Fibroblast of lung (primary cell): ENCODE data around the gene INSYN1. TPM values are rescaled to one million over a fixed set of nuclear protein-coding genes. Genes with fewer than 3 reads are reported as not detected.

Source experiments
- DNase-seq, 2 donors: peaks; one replicate each; pipeline versions ENCODE4 v3.0.0 to v3.0.0-alpha.2; 2010; ENCODE audit warnings: low read depth in 2 of 2
- H2AFZ ChIP-seq: 2 replicates; pipeline ENCODE4 v1.5.1; 2012; ENCODE audit warnings: low read length, control low read depth, inconsistent platforms
- H3K27ac ChIP-seq: 2 replicates; pipeline ENCODE4 v1.5.1; 2011; ENCODE audit warnings: low read length, control low read depth; ENCODE audit not compliant: insufficient read depth
- H3K27me3 ChIP-seq: 2 replicates; pipeline ENCODE4 v1.5.1; 2011; ENCODE audit warnings: mild to moderate bottlenecking, low read length; ENCODE audit not compliant: control insufficient read depth, insufficient read depth
- H3K36me3 ChIP-seq: 2 replicates; pipeline ENCODE4 v1.5.1; 2011; ENCODE audit warnings: low read length; ENCODE audit not compliant: control insufficient read depth, insufficient read depth
- H3K4me1 ChIP-seq: 2 replicates; pipeline ENCODE4 v1.5.1; 2011; ENCODE audit warnings: low read length; ENCODE audit not compliant: control insufficient read depth, insufficient read depth; ENCODE audit errors: extremely low read depth
- H3K4me2 ChIP-seq: 2 replicates; pipeline ENCODE4 v1.5.1; 2011; ENCODE audit warnings: low read length, control low read depth; ENCODE audit not compliant: insufficient read depth; ENCODE audit errors: extremely low read depth
- H3K4me3 ChIP-seq, 4 experiments: fragments of 200-600 bp in 1 of 4; sonication (generic) in 1 of 4; replicated peaks in 1 of 4; 2 replicates each; pipeline ENCODE4 v1.5.1; 2011 to 2016; ENCODE audit warnings: low read length in 4 of 4, low read depth in 3 of 4, mild to moderate bottlenecking in 3 of 4, control low read depth in 2 of 4, inconsistent platforms in 1 of 4, mixed read lengths in 1 of 4; ENCODE audit not compliant: insufficient read depth in 1 of 4; ENCODE audit errors: control extremely low read depth in 1 of 4
- H3K79me2 ChIP-seq: 2 replicates; pipeline ENCODE4 v1.5.1; 2012; ENCODE audit warnings: mild to moderate bottlenecking, low read length, inconsistent platforms; ENCODE audit not compliant: control insufficient read depth, insufficient read depth
- H3K9ac ChIP-seq: 2 replicates; pipeline ENCODE4 v1.5.1; 2011; ENCODE audit warnings: mild to moderate bottlenecking, low read length, control low read depth; ENCODE audit not compliant: insufficient read depth
- H3K9me3 ChIP-seq: 2 replicates; pipeline ENCODE4 v1.5.1; 2012; ENCODE audit warnings: low read depth, low read length; ENCODE audit not compliant: control insufficient read depth, insufficient read depth
- H4K20me1 ChIP-seq: 2 replicates; pipeline ENCODE4 v1.5.1; 2011; ENCODE audit warnings: low read length; ENCODE audit not compliant: control insufficient read depth, insufficient read depth; ENCODE audit errors: extremely low read depth
- EZH2 ChIP-seq: IDR thresholded peaks from 2 replicates; pipeline ENCODE4 v1.5.1; 2012; ENCODE audit warnings: low read length, control low read depth, mild to moderate bottlenecking; ENCODE audit errors: missing control alignments
- polyA plus RNA-seq, 2 donors: library from polyadenylated mRNA; depleted of rRNA in 1 of 2; stranded (reverse) in 1 of 2; unstranded in 1 of 2; fragments of >200 nt; gene quantifications; 2 replicates each; pipeline ENCODE4 v1.2.1, GENCODE V29; 2011 to 2012; ENCODE audit warnings: missing spikeins in 1 of 2
- total RNA-seq: library from RNA; depleted of rRNA; stranded (reverse); fragments of >200 nt; gene quantifications from 2 replicates; pipeline ENCODE4 v1.2.1, GENCODE V29; 2014
- TF ChIP-seq, protein P1 (sequence below), 2 donors: IDR thresholded peaks in 1 of 2; conservative IDR thresholded peaks in 1 of 2; 1 replicate in 1 of 2; 2 replicates in 1 of 2; pipeline ENCODE4 v1.5.1; 2011 to 2012; ENCODE audit warnings: low read length in 2 of 2, control low read depth in 1 of 2, inconsistent platforms in 1 of 2, low read depth in 1 of 2, mild to moderate bottlenecking in 1 of 2

Gene INSYN1
- total and polyA plus RNA-seq, 2 donors (not counting 1 experiment from before 2014, with no cell fraction given) = 0.51 to 1.2 TPM

GRCh38 chr15:73756390-73756789 is 3.2 kb upstream of the INSYN1 start:
- Histone ChIP-seq H3K4me2 (no peak overlapping the region), H3K27ac (no peak overlapping the region), H3K9ac (no peak overlapping the region), H3K9me3 (no peaks in the 10 kb centered on the region), H3K4me3 (no peak overlapping the region), H3K36me3 (no peaks in the 10 kb centered on the region), H3K27me3 (peaks cover 28% of the 10 kb centered on the region), H4K20me1 (no peaks in the 10 kb centered on the region), H3K4me1 (no peaks in the 10 kb centered on the region), H3K79me2 (no peaks in the 10 kb centered on the region), H2AFZ (no peak overlapping the region)
- no peak for TF ChIP-seq EZH2
- TF ChIP-seq, protein P1, sequence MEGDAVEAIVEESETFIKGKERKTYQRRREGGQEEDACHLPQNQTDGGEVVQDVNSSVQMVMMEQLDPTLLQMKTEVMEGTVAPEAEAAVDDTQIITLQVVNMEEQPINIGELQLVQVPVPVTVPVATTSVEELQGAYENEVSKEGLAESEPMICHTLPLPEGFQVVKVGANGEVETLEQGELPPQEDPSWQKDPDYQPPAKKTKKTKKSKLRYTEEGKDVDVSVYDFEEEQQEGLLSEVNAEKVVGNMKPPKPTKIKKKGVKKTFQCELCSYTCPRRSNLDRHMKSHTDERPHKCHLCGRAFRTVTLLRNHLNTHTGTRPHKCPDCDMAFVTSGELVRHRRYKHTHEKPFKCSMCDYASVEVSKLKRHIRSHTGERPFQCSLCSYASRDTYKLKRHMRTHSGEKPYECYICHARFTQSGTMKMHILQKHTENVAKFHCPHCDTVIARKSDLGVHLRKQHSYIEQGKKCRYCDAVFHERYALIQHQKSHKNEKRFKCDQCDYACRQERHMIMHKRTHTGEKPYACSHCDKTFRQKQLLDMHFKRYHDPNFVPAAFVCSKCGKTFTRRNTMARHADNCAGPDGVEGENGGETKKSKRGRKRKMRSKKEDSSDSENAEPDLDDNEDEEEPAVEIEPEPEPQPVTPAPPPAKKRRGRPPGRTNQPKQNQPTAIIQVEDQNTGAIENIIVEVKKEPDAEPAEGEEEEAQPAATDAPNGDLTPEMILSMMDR (conservative IDR thresholded peaks at IDR 0.05 in 1 of 2, IDR thresholded peaks at IDR 0.05 in 1 of 2; ENCODE audit: low read depth in 1 of 2, low read length in 2 of 2) = no peak
- DNase-seq = no peak

GRCh38 chr15:73755946-73756345 is 2.8 kb upstream of the INSYN1 start:
- Histone ChIP-seq H2AFZ (no peak overlapping the region), H3K27me3 (peaks cover 27% of the 10 kb centered on the region), H3K36me3 (no peaks in the 10 kb centered on the region), H4K20me1 (no peaks in the 10 kb centered on the region), H3K79me2 (no peaks in the 10 kb centered on the region), H3K4me1 (no peaks in the 10 kb centered on the region), H3K9me3 (no peaks in the 10 kb centered on the region), H3K4me2 (no peak overlapping the region), H3K4me3 (no peak overlapping the region), H3K9ac (no peak overlapping the region), H3K27ac (no peak overlapping the region)
- no peak for DNase-seq
- TF ChIP-seq, protein P1 (conservative IDR thresholded peaks at IDR 0.05 in 1 of 2, IDR thresholded peaks at IDR 0.05 in 1 of 2; ENCODE audit: low read depth in 1 of 2, low read length in 2 of 2) = no peak
- TF ChIP-seq EZH2 = no peak

DNA sequence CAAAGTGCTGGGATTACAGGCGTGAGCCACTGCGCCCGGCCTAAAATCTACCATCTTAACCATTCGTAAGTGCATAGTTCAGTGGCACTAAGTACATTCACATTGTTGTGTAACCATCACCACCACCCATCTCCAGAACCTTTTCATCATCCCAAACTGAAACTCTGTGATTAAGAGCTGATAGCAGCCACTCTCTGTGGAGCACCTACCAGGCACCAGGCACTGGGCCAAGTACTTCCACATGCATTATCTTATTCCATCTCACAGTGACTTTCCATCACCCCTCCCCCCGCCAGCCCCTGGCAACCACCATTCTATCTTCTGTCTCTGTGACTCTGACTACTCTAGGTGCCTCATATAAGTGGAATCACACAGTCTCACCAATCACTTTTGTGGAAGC is 2.3 kb upstream of the INSYN1 start:
- DNase-seq = no peak
- Histone ChIP-seq H3K27me3 (peaks cover 26% of the 10 kb centered on the region), H3K36me3 (no peaks in the 10 kb centered on the region), H3K9me3 (no peaks in the 10 kb centered on the region), H2AFZ (no peak overlapping the region), H3K4me3 (no peak overlapping the region), H4K20me1 (no peaks in the 10 kb centered on the region), H3K27ac (no peak overlapping the region), H3K79me2 (no peaks in the 10 kb centered on the region), H3K9ac (no peak overlapping the region), H3K4me1 (no peaks in the 10 kb centered on the region), H3K4me2 (no peak overlapping the region)
- TF ChIP-seq, protein P1 (conservative IDR thresholded peaks at IDR 0.05 in 1 of 2, IDR thresholded peaks at IDR 0.05 in 1 of 2; ENCODE audit: low read depth in 1 of 2, low read length in 2 of 2) = no peak
